GM15510 (cell line): ENCODE measurements around the gene CHMP4B.

Source experiments
- POLR2A ChIP-seq: IDR thresholded peaks from 3 replicates; pipeline ENCODE4 v1.6.1; 2011; ENCODE audit warnings: borderline replicate concordance; ENCODE audit not compliant: insufficient read length; ENCODE audit errors: extremely low read depth

The CHMP4B gene

DNA sequence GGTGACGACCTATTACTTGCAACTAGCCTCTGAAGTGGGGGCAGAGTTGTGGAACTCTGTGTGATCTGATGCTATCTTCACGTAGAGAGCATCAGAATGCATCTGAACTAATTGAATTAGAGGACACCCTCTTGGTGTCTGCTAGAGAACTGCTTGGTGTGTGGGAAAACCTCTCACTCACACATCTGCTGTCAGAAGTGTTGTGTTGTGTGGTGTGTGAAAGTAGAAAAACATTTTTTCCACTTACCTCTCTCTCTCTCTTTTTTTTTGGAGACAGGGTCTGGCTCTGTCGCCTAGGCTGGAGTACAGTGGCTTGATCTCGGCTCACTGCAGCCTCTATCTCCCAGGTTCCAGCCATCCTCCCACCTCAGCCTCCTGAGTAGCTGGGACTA lies 90.0 kb downstream of the CHMP4B start:
- no peak for TF ChIP-seq POLR2A

DNA sequence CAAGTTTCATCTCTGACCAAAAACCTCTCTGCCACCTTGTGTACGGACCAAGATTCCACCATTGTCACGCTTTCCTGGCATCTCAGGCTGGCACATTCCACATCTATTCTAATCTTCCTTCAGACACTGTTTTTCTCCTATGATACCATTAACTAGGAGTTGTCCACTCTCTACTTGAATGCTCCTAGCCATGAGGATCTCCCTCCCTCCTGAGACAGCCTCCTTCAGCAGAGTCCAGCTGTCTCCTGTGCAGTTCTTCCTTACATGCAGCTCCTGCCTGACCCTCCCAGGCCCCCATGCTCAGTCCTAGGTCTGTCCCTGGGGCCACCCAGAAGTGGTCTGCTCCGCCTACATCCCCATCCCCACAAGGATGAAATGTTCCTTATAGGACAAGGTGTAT lies 90.9 kb downstream of the CHMP4B start:
- TF ChIP-seq POLR2A, result no peak
